ENCODE measurements around the gene CCDC120. TPM values are rescaled to one million over a fixed set of nuclear protein-coding genes. Genes with fewer than 3 reads are reported as not detected.

Gene CCDC120
- polyA plus RNA-seq, 1 donor = 11.7 TPM

DNA sequence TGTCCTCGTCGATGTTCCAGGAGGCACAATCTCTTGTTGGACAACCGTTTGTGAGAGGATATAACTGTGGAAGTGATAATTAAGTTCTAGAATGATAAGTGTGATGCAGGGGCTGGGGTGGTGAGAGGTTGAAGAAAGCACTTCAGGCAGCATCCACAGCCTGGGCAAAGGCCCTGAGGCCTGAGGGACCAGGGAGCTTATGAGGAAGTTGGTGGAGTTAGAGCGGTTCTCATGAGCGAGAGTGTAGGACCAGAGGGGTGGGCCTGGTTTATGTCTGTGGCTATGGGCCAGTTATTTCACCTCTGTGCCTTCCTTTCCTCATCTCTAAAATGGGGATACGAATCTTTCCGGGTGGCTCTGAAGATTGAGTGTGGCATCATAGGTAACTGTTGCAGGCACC is 2.7 kb downstream of the CCDC120 start:
- DNase-seq = no peak

- DNase-seq = no peak
These were observed 3.1 kb downstream of the CCDC120 start for GRCh38 chrX:49061916-49062315.

GRCh38 chrX:49063715-49064114 is 4.9 kb downstream of the CCDC120 start:
- no peak for DNase-seq

DNA sequence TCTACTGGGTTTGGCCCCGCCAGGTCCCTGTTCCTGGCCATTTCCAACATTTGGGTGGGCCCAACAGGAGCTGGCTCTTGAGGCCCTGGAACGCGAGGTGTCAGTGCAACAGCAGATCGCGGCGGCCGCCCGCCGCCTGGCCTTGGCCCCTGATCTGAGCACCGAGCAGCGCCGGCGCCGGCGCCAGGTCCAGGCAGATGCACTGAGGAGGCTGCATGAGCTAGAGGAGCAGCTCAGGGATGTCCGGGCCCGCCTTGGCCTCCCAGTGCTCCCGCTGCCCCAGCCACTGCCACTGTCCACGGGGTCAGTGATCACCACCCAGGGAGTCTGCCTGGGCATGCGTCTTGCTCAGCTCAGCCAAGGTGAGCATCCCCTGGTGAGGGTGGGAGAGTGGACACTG is 5.5 kb downstream of the CCDC120 start:
- DNase-seq = no peak

DNA sequence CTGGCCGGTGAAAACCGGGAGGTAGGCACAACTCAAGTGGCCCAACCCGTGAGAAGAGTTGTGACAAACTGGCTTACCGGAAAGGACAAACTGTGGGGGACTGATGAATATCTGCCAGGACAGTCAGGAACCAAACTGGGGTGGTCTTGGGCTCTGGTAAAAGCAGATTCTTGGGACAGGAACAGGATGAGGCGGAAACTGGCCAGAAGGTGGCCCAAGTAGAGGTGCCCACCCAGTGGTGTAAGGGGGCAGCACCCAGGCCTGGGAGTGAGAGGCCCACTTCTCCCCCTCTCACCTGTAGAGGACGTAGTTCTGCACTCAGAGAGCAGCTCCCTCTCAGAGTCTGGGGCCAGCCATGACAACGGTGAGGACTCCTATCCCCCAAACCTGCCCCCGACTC is 5.9 kb downstream of the CCDC120 start:
- no peak for DNase-seq

- no peak for DNase-seq
These were observed 7.5 kb downstream of the CCDC120 start for GRCh38 chrX:49066278-49066677.

GRCh38 chrX:49066690-49067089 is 7.9 kb downstream of the CCDC120 start:
- DNase-seq = no peak

GRCh38 chrX:49067285-49068120 is 8.7 kb downstream of the CCDC120 start:
- no peak for DNase-seq

DNA sequence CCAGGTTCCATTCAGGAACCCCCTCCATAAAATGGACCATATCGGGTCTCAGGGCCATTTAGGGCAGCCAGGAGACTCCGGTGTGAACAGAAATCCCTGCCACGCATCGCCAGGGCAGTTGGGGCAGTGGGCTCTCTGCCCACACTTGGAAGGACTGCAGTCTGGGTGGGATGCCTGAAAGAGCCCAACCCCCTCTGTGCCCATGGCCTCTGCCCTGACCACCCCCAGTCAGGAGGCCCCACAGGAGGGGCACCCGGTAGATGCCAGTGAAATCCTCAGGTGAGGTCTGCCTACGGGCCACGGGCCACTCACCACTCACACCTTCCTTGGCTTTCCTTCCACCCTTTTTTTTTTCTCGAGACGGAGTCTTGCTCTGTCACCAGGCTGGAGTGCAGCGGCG is 10.2 kb downstream of the CCDC120 start:
- no peak for DNase-seq

DNA sequence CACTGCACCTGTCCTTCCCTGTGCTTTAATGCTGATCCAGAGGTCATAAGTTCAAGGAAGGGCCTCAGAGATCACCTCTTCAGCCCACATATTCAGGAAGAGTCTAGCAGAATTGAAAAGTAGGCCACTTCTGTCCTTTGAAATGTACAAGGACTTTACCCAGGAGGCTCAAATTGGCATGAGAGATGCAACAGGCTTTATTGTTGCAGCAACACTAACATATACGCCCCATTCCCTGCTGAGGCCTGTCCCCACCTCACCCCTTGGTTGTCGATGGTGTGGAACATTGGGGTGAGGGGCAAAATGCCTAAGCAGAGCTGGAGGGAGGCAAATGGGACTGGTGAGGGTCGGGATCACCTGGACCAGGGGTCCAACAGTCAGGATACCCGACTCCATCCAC is 12.2 kb downstream of the CCDC120 start:
- DNase-seq = no peak

GRCh38 chrX:49071877-49072711 is 13.3 kb downstream of the CCDC120 start:
- DNase-seq = peak; percentile 65

- DNase-seq = no peak
These were observed 13.9 kb downstream of the CCDC120 start for GRCh38 chrX:49072712-49073095.

DNA sequence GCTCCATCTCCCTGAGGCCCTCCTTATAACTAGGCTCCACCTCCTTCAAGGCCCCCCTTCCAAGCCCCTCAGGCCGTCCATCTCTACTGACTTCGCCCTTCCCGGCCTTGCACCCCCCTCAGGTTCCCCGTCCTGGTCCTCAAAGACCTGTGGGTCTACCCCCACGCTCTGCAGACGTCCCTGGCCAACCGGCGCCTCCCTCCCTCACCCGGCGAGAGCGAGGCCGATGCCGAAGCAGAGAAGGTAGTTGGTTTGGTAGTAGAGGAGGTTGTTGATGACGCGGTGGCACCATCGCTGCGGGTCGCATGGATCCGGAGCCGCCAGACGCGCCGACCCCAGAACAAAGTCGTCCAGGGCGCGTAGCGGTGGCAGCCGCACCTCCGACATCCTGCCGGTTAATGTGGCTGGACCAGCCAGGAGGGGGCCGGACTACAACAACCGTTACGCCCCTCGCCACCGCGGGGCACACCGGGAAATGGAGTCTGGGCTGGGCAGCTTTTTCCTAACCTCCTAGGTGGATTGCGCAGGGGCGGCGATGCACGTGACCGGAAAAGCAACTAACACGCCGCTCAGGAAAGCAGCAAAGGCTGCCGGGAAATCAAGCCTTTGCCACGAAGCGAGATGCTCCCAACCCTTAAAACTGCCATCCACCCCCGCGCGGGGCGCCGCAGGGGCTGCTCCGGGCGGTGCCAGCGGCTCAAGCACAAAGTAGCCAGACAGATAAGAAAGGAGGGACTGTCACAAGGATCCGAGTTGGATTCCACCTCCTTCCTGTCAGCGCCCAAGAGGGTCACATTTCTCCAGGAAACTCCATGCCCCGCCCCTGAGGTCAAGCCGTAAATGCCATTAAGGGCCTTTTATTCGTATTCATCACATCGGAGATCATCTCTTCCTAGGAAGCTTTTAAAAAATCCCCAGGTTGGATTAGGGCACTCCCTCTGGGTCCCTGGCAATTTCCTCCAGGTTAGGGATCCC is 15.1 kb downstream of the CCDC120 start, which contains the start of gene PRAF2:
Gene PRAF2 (minus strand): TSS at position 402 of the 975 bp plus-strand sequence. CDS start 15 bp downstream, at position 387.
- peak; percentile 86 for DNase-seq

GRCh38 chrX:49075347-49075746 is 16.5 kb downstream of the CCDC120 start:
- no peak for DNase-seq

DNA sequence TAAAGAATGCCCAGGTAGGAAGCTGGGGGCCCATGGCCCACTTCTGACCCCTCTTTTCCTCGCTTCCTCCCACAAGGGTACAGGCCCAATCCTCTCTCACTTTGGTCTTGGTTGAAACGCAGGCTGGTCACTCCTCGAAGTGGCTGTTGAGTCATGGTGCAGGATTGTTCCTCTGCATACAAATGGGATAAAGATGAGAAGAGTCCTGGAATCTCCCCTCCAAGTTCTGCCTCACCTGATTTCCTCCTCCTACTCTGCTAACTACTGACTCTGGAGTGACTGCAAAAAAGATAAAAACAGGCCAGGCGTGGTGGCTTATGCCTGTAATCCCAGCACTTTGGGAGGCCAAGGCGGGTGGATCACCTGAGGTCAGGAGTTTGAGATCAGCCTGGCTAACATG is 19.1 kb downstream of the CCDC120 start:
- DNase-seq = no peak

DNA sequence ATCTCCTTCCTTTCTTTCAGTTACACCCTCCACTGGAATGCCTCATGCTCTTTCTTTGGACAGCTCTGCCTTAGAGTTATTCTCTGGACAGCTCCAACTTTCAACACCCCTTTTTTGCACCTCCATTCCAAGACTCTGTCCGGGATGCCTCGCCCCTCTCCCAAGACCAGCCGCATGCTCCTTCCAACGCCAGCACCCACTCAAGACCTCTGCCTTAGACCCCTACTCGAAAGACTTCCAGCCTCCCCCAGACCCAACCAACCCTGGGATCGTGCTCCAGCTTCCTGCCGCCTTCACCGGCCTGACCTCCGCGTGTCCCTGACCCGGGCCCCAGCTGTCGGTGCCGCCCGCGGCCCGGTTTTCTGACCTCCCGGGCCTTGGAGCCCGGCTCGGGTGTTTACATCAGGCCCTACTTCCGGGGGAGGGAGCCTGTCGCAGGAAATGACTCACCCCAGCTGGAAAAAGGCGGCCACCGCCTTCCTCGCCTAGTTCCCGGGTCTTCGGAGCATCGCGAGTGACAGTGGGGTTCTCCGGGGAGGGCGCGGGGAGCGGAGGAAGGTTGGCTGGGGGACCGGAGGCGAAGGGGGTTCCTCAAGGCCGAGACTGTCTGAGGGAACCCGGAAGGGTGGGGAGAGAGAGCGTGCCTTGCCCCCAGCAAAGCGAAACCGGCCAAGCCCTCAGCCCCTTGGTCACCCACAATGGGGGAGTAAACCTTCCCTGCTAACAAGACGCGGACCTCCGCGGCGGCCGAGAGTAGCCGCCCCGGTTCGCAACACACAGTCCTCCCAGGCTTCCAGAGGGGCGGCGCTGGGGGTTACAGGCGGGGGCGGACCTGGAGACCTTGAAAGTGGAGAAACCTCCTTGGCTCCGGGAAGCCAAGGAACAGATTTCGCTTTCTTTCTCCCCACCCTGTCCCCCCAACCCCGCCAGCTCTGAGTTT is 21.0 kb downstream of the CCDC120 start, which contains the start of gene WDR45:
Gene WDR45 (minus strand): TSS at position 399 of the 940 bp plus-strand sequence. CDS start 1,792 bp downstream, outside the sequence.
- DNase-seq = no peak

DNA sequence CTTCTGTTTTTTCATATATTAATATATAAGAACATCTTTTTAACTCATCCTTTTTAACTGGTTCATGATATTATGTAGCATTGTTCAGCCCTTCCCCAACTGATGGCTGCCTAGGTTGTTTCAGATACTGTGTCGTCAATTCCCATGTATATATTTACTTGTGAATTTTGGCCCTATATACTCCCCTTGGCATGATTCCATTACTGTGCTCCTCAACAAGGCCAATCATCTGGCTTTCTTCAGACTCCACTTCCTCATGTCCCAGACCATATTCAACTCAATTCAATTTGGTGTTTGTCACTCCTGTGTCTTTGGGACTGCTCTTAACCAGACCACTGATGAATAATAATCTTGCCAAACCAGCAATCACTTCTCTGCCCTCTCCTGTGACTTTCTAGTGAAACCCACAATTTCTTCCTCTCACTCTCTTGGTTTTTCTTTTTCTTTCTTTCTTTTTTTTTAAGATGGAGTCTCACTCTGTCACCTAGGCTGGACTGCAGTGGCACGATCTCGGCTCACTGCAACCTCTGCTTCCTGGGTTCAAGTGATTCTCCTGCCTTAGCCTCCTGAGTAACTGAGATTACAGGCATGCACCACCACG is 23.6 kb downstream of the CCDC120 start:
- no peak for DNase-seq

DNA sequence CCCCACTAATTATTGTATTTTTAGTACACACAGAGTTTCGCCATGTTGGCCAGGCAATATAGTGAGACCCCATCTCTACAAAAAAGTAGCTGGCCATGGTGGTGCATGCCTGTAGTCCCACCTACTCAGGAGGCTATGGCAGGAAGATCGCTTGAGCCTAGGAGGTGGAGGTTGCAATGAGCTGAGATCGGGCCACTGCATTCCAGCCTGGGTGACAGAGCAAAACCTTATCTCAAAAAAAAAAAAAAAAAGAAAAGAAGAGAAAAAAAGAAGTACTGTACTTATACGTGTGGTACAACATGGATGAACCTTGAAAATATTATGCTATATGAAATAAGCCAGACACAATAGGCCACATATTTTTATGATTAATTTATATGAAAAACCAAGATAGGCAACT is 30.8 kb downstream of the CCDC120 start:
- DNase-seq = no peak

- DNase-seq = no peak
These were observed 37.6 kb downstream of the CCDC120 start for GRCh38 chrX:49096419-49096818.

Measured in left kidney (tissue), 2 donors.